HG02970 (cell line): ENCODE measurements around the gene TRIM63.

Experiments
- ATAC-seq: cut with Tn5 transposase; IDR thresholded peaks from one replicate; pipeline ENCODE4 v1.9.1; 2021; ENCODE audit warnings: mild to moderate bottlenecking, moderate library complexity, moderate number of reproducible peaks; ENCODE audit not compliant: unreplicated experiment, low FRiP score

The TRIM63 gene

DNA sequence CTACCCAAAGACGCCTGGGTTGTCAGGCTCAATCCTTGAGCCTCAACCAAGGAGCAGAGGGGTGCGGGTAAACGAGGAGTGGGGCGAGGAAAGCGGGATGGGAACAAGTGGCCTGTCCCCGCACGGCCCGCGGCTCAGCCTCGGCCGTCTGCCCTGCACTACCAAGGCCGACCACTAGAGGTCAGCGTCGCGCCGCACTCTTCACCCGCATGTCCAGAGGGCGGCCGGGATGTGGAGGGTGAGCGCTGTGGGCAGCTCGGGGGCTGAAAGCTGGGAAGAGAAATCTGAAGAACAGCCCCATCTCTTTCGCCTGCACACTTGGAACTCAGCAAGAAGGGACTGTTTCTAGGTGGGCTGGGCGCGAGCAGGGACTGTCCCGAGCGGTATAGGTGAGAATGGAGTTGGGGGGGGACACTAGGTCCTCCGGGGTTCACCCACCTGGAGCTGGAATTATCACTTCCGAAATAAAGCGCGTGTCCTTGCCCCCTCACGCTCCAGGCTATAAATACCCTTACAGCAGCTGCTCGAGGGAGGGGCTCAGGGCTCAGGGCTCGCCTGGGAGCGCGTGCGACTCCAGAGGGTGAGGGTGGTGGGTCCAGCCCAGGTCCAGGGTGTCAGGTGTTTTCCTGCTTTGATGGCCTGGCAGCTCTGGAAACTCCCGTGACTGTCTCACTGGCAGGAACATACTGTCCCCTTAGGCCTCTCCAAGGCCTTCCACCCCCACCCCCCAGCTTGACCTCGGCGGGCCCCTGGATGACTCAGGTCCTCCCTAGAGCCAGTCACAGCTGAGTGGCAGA lies 31.3 kb downstream of the TRIM63 start:
- peak; percentile 80 for ATAC-seq

DNA sequence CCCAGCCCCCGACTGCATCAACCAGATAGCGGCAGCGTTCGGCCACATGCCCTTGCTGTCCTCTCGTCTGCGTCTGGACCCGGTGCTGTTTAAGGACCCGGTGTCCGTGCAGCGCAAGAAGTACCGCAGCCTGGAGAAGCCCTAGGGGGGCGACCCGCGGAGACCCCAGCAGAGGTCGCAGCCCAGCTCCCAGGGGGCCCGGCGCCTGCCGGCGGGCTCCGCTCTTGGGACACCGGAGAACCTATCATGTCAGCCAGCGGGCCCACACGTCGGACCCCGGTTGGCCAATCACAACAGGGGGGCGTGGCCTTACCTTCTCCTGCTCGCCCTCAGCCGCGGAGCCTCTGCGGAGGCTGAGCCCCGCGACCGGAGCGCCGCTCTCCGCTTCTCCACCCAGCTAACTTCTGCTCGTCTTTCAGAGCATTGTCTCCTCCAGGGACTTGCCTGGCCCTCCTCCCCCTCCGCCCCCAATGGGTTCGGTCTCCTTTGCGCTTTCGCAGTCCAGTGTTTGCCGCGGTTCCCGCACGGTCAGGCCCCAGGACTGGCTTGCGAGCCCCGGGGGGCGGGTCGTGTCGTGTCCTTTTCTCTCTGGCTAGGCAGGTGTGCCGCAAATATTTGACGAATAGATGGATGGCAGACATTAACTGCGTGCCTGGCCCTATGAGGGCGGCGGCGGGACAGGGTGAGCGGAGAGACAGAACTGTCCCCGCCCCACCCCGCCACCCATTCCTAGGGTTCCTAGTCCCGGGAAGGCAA lies 32.0 kb downstream of the TRIM63 start:
- ATAC-seq, result peak; percentile 74

DNA sequence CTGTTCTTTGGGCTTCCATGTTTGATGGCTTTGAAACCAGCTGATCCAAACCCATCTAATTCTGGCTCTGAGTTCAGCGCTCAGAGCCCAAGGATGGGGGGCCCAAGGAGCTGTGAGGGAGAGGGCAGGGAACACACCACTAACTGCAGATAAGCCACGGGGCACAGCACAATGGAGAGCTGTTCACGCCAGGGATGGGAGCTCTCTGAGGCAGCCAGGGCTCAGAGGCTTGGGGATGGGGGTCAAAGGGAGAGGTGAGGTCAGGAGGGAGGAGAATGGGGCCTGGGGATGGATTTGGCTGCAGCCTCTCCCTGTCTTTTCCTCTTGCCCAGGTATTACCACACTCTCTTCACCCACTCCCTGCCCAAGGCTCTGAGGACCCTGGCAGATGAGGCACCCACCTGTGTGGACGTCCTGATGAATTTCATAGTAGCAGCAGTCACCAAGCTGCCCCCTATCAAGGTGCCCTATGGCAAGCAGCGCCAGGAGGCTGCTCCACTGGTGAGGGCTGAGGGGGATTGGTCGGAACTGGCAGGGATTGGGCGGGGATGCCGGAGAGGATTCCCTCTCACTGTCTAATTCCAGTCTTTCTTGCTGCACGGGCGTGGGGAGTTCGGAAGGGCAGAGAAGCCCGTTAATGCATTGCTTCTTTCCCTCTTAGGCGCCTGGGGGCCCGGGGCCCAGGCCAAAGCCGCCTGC lies 32.8 kb downstream of the TRIM63 start:
- no peak for ATAC-seq

DNA sequence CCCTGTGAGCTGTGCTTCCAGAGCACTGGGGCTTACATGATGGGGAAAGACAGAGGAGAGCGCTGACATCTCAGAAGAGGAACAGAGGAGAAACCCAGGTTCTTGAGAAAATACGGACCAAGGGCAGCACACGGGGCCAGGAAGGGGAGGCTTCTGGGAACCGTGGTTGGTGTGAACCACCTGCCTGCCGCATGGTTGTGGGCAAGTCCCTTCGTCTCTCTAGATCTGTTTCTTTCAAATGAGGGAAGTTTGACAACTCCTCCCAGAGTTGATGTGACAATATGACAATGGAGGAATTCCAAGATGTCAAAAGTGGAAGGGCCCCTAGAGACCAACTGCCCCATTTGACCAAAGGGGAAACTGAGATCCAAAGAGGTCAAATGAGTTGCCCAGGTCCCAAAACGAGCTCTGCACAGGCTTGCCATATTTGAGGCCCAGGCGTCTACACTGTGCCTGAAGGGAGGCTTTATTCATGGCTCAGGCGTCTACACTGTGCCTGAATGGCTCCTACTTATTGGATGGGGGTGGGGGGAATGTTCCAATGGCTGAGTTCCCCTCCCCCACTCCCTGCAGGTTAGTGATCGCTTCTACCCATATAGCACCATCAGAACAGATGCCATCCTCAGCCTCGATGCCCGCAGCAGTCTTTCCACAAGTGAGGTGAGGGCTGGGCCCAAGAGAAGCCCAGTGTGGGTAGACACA lies 34.6 kb downstream of the TRIM63 start:
- no peak for ATAC-seq

DNA sequence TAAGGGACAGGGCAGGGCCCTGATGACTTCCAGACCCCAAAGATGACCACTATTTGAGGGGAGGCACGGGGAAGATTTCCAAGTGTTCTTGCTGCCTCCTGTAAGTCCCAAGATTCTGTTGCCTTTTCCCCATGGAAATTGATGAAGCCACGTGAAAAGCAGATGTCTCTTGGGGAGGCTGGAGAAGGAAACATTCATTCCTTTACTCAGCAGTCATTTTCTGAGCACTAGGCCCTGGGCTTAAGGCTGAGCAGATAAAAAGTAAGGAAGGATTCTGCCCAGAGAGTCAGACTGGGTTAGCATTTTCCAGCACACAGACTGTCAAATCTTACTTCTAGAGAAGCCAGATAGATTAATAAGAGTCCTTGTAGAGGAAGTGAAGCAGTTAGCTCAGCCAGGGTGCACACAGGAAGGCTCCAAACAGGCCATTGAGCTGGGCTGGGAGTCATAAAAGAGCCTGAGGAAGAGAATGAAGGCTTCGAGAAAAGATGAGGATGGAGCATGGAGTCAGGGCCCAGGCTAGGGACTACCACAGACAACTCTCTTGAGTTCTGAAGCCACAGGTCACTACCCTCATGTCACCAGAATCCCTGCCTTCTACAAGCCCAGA lies 35.7 kb downstream of the TRIM63 start:
- no peak for ATAC-seq

DNA sequence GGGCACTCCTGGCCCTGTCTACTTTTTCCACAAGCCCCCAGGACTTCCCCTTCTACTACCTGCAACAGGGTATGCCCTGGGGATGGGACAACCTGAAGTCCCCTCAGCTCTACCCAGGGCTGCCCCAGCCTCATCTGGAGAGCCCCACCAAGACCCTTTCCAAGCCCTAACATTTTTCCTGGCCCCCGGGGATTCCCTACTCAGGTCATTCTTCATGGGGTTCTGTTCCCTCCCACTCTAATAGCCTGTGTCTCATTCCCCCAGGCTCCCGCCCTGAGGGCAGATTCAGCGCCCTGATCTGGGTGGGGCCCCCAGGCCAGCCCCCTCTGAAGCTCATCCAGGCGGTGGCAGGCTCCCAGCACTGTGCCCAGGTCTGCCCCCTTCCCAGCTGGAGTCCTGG lies 36.2 kb downstream of the TRIM63 start:
- no peak for ATAC-seq

DNA sequence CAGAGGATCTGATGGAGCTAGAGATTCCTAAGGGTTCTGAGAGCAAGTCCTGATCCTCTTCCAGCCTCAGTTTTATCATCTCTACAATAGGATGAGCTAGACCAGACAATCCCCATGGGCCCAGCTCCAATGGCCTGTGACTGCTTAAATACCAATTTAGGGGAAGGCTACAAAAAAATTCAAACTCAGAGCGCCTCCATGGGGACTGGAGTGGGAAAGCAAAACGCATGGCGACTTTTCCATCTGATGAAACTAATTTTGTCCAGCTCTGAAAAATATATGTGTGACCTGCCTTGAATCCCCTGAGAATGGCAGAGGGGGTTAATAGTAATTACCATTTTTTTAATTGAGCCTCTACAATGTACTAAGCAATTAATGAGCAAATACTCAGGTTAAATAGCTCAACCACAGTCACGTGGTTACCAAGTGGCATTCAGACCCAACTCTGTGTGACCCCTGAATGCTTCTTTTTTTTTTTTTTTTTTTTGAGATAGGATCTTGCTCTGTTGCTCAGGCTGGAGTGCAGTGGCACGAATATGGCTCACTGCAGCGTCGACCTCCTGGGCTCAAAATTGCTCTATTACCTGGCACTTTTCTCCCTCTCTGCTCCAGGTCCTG lies 37.5 kb downstream of the TRIM63 start:
- ATAC-seq, result no peak

DNA sequence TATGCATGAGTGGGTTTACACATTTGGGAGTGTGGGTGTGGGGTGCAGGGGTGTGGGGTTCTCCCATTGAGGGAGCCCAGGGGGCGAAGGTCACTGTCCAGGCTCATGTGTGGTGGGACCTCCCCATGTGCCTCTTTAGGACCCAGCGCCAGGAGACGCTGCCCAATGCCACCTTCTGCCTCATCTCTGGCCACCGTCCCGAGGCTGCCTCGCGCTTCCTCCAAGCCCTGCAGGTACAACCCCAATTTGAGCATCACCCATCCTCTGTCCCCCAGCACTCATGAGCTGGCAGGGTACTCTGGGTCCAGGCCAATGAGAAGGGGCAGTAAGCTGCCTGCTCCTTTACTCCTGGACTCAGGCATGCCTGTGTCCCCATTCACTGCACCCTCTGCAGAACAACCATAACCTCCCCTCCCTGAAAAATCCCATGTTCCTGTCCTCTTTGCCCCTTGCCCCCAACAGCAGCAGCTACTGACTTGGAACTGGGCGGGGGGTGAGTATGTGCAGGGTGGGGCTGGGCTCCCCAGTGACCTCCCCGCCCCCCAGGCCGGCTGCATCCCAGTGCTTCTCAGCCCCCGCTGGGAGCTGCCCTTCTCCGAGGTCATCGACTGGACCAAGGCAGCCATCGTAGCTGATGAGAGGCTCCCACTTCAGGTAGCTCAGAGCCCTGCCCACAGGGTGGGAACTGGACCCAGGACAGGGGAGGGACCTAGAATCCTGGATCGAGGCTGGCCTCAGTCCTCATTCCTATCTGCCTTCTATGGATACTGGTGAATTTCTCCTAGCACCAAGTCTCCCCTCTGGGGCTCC lies 38.2 kb downstream of the TRIM63 start:
- ATAC-seq, result no peak

DNA sequence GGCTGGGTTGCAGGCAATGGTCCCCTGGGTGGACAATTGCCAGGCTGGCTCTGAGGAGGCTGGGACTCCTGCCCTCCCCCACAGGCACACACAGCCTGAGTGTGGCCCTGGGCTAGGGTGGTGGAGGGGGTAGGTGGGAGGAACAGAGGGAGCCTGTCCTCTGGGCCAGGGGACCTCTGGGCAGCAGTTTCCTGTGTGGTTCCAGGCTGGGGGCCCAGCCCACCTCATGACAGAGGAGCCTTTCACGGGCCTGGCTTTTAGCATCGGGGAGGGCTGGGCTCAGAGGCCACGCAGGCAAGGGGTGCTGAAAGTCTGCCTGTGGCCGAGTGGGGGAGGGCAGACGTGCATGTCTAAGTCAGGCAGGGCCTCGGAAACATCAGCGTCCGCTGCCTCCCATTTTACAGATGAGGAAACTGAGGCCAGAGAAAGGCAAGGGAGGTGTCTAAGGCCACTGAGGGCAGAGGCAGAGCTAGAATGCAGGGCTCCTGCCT lies 38.9 kb downstream of the TRIM63 start:
- ATAC-seq, result no peak

DNA sequence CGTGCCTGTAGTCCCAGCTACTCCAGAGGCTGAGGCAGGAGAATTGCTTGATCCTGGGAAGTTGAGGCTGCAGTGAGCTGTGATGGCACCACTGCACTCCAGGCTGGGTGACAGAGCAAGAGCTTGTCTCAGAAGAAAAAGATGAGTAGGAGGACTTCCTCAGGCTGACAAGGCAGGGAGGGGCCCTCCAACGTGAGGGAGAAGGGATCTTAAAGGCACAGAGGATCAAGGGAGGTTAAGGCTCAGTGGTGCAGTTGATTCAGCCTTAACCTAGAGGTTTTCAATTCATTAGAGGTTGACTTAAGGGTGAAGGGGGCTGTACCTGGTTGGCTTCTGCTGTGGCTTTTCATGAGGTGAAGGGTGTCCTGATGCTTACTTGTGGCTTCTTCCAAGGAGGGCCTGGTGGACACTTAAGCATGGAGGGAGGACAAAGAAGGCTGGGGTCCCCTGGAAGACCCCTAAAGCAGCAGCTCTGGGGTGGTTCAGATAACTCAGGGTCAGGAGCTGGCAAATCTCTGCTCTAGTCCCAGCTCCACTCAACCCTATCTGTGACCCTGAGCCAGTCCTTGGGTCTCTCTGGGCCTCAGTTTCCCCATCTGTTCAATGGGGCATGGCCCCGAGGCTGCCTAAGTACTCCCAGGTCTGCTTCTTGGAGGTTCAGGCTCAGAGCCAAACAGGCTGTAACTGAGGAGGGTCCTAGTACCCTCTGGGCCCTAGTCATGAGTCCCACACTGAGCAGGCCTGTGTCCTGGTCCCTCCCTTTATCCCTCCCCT lies 39.5 kb downstream of the TRIM63 start:
- ATAC-seq, result no peak

DNA sequence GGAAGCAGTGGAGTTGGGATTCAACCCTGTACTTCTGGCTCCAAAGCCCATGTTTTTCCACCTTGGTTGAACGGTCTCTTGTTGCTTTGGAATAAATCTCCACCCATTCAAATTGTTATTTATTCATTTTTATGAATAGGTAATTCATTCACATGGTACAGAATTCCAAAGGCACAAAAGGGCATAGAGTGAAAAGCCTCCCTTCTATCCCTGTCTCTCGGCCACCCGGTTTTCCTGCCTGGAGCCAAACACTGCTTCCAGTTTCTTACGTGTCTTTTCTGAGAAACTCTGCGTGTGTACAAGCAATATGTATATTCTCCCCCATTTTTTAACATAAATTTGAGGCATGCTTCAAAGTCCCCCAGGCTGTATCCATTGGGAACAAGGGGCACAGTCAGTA lies 41.9 kb downstream of the TRIM63 start:
- ATAC-seq, result no peak

DNA sequence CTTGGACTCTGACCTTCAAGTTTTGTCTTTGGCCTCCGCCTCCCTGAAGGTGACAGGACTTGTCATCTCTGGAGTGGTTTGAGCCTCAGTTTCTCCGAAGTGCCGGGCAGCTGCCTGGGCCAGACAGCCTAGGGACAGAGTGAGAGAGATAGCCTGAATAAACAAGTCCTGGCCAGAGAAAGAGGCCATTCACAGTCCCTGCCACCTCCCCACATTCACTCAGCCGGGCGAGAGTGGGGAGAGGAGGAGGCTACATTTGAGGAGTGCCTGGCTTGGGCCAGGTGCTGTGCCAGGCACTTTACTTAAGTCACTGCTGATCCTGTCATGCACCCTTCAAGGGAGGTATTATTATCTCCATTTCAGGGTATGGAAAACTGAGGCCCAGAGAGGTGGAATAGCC lies 42.4 kb downstream of the TRIM63 start:
- no peak for ATAC-seq

DNA sequence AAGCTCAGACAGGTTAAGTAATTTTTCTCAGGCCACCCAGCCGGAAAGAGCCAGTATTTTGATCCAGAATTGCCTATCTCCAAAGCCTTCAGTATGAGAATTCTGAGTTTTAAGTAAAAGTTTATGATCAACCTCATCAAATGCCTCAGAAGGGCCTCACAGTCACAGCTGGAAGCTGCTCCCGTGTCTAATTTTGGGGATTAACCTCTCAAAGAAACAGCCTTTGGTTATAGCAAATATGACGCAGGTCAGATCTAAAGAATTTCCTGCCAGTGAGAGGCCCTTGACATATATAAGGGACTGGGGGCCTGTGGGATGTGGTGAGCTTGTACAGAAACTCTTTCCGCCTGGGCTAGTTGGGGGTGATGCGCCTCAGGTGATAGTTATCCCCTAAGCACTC lies 43.6 kb downstream of the TRIM63 start:
- no peak for ATAC-seq

DNA sequence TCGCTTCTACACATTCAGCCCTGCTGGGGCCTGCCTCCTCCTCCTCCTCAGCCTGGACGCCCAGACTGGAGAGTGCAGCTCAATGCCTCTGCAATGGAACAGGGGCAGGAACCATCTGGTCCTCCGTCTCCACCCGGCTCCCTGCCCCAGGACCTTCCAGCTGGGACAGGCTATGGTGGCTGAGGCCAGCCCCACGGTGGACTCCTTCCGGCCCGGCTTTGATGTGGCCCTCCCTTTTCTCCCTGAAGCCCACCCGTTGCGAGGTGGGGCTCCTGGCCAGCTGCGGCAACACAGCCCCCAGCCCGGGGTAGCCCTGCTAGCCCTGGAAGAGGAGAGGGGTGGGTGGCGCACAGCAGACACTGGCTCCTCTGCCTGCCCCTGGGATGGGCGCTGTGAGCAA lies 44.4 kb downstream of the TRIM63 start:
- ATAC-seq, result no peak

DNA sequence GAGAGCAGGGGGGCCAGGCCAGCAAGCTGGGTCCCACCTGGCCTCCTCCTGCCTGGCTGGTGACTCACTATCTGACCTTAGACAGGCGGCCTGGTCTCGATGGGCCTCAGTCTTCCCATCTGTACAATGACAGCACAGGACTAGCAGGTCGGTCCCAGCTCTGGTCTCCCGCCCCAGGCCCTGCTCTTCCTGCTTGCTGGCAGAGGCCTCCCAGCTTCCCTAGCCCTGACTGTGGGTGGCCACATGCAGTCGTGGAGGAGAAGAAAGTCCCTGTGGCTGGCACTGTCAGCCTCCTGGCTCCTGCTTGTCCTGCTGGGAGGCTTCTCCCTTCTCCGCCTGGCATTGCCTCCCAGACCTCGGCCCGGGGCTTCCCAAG lies 45.0 kb downstream of the TRIM63 start:
- ATAC-seq, result no peak

DNA sequence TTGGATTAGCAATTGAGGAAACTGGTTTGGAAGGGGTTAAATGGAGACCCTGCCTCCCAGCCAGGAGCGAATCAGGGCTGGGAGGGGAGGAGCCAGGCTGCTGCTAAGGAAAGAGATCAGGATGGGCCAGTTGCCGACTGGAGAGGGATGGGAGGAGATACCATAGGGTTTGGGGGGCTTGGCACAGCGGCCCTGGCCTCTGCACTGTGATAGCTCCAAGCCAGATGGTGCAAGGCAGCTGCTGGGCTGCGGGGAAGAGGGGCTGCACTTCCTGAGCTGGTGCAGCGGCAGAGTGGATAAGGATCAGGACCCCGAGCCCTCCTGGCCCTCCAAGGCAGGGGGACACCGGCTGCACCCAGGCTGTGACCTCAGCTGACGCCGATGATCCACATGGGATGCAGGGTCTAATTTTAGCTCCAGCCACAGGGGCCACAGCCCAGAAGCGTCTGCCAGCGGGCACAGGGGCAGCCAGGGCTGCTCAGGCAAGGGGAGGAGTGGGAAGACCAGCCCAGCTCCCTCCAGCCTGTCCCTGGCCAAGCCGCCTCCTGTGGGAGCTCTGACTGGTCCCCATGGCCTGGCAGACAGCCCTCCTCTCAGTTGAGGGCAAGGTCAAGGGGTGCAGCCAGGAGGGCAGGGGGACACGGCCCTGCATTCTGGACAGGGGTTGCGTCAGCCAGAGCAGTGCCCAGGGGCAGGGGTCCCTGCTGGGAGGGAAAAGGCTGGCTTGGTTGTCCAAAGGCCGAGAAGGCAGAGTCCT lies 45.6 kb downstream of the TRIM63 start, which contains the start of gene EXTL1:
EXTL1 (plus strand) TSS at position 129 of the 757 bp plus-strand sequence. CDS start 872 bp downstream, outside the sequence.
- ATAC-seq, result no peak

DNA sequence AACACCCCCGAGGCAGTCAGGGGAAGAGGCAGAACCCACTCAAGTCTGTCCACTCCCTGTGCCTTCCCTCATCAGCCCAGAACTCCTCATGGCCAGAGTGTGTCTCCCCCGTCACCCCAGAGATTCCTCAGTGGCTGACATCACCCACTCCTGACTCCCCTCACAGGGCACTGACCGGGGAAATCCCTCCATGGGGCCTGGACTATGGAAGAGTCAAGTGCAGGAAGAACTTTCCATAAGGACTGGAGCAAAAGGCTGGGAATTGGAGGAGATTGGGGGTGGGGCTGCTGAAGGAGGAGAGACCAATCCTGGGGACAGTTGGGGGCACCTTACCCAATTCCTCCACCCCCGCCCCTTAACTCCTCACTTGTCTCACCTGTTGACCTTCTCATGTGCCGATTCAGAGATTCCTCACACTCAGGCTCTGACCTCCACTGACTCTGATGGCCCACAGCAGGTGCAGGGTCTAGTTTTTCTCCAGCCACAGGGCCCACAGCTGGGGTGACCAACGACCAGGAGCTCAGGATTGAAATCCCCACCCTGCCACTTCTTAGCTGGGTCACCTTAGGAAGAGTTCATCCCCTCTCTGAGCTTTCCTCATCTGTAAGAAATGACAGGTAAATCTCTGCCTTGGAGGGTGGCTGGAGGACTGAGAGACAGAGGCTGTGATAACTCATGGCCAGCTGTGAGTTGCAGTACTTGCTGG lies 46.3 kb downstream of the TRIM63 start:
- ATAC-seq, result no peak
